GM18868 (cell line): ENCODE results near the gene CD200R1L.

Experiments used
- ATAC-seq: cut with Tn5 transposase; IDR thresholded peaks from one replicate; pipeline ENCODE4 v1.9.1; 2021; ENCODE audit warnings: mild to moderate bottlenecking, moderate library complexity; ENCODE audit not compliant: unreplicated experiment

Gene CD200R1L

DNA sequence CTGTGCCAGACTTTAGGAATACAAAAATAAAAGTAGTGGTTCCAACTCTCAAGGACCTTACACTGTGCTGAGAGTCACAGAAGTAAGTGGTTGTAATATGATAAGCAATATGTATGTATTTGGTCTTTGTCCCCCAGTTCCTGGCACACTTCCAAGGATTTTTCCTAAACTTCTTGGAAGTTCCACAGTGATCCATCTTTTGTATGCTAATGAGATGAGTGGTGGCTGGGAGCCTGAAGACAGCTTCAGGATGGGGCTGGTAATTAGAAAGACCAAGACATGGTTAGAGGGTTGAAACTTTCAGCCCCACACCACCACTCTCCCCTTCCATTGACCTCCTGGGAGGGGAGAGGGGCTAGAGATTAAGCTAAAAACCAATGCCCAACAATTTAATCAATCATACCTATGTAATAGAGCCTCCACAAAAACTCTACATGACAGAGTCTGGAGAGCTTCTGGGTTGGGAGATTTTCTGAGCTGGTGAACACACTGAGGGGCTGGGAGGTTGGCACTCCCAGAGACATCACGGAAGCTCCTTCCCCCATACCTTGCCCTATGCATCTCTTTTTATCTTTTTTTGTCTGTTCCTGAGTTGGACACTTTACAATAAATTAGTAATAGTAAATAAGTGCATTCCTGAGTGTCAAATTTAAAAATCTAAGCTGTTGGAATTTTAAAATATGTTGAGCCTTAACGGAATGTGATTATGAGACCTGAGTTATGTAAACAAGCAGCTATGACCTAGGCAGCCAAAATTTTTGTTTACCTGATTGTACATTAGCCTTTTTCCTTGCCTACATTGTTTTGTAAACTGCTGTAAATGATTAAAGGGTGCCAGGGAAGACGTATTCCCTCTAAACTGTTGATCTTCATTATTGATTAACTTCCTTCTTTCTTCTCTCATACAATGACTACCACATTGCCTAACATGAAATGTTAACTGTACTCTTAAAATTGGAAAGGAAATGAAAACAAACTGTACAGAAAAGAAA lies 24.3 kb downstream of the CD200R1L start:
- no peak for ATAC-seq

DNA sequence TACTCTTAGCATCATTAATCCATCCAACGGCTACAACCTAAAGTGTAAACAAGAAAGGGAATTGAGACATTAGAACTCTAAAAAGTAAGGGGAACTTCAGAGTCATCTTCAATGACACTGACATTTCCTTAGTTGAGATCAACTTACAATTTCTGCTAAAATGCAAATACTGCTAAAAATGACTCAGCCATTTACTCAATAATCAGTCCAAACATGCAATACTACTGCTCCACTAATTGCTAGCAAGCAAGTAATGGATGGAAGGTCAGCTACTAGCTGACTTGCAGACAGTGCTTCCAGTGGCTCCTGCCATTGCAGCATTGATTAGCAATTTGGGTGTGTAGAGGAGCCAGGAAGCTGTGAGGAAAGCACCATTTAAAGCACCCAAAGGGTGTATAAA lies 28.4 kb downstream of the CD200R1L start:
- no peak for ATAC-seq

DNA sequence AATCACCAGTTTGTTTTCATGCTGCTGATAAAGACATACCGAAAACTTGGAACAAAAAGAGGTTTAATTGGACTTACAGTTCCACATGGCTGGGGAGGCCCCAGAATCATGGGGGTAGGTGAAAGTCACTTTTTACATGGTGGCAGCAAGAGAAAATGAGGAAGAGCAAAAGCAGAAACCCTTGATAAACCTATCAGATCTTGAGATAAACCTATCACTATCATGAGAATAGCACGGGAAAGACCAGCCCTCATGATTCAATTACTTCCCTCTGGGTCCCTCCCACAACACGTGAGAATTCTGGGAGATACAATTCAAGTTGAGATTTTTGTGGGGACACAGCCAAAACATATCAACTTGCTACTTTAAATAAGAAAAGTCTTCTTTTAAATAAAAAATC lies 28.9 kb downstream of the CD200R1L start:
- no peak for ATAC-seq

DNA sequence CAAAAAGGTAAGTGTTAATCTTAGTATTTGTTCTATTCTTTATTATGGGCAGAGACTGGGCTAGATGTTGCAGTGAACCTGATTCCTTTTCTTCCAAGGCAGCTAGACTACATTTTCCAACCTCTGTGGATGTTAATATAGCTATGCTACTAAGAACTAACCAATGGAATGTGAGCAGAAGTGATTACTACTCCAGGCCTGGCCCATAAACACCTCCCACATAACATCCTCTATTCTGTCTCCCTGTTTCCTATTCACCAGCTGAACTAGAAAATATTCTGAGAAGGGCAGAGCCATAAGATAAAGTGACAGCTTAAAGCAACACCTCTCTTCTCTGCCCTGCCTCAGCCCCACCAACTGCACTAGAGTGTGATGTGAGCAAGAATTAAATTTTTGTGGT lies 29.4 kb downstream of the CD200R1L start:
- no peak for ATAC-seq

DNA sequence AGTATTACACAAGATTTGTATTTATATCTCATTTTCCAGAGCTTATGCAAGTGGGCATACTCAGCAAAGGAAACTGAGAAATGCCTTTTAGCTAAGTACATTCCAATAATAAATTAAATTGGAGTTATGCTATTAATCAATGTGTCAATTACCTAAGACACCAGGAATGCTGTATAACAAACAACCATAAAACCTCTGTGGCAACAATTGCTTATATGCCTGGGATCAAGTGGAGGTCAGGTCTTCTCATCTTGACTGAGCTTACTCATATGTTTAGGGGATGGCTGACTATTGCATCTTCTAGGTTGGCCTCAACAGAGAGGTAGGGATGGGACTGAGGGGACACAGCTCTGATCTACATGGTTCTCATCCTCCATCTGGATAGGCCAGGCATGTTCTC lies 30.7 kb downstream of the CD200R1L start:
- ATAC-seq, result no peak

DNA sequence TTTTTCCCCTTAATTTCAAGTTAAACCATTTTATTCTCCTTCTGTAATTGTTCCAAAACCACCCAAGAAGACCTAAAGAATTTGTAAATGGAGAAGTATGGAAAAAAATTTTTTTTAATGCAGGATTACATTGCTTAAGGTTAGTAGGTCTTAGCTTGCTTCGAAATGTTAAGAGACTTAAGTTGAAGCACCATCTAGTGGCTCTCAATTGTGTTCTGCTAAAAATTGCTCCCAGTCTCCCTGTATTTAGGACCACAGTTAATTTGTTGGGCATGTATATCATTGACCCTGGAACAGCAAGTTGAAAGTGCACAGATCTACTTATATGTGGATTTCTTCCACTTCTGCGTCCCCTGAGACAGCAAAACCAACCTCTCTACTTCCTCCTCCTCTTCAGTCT lies 32.4 kb downstream of the CD200R1L start:
- ATAC-seq, result no peak

DNA sequence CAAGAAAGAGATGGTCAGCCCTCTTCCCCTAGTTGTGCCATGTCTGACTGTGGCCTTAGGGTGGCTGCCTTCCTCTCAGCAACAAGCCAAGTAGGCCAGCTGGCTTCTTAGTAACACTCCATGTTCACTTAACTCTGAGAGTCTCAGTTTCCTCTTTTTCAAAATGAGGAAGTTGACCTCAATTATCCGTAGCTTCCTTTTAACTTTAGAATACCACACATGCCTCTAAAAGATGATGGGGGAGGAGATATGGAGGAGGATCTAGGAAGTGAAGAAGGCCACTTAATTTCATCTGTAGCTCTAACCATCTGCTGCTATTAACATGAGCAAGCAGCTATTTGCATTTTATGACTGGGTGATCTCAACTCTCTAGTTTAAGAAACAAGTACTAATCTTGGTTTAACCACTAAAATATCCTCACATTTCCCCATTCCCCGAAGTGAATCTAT lies 32.9 kb downstream of the CD200R1L start:
- ATAC-seq, result peak; percentile 82

DNA sequence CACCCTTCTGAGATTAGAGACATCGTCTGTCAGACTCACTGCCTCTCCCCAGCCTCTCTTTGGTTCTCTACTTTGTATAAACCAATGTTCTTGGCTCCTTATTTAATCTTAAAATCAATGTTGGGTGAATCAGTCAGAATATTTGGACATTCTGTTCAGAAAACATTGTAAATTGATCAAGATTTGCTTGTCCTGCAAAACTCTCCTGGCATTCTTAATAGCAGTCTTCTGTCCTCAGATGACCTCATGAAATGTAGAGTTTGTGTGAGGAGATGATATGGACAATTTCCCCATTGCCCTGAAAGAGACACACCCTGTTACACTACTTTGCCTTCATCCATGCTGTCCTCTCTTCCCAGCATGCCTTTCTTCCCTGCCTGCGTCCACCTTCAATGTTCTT lies 33.6 kb downstream of the CD200R1L start:
- ATAC-seq, result no peak

DNA sequence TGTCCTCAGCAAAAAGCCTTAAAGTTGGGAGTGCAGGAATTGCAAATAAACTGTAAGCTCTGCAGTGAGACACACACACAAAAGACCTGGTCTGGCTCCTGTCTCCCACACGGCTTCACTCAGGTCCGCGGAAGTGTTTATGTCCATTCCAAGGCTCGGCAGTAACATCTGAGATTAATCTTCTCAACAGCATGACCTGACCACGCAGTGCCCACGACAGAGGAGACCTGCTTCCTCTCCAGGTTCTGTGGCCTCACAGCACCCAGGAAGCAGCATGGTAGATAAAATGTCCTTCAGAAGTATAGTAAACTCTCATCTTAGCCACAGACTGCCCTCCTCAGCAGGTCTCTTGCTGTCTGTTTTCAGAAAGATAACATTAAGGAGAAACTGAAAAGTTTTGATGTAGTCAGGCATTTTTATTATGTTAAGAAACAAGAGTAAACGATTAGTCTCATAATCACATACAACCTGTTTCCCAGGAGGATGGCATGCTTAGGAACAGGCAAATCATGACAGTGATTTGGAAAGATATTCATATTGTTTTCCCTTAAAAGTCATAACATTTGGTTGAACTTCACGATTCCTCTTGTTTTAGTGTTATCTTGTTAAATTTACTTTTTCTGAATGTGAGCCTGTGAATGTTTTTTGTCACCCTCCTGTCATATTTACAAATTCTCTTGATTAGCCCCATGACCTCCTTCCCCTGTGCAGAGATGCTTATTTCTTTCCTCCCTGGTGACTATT lies 34.6 kb downstream of the CD200R1L start:
- ATAC-seq, result no peak

DNA sequence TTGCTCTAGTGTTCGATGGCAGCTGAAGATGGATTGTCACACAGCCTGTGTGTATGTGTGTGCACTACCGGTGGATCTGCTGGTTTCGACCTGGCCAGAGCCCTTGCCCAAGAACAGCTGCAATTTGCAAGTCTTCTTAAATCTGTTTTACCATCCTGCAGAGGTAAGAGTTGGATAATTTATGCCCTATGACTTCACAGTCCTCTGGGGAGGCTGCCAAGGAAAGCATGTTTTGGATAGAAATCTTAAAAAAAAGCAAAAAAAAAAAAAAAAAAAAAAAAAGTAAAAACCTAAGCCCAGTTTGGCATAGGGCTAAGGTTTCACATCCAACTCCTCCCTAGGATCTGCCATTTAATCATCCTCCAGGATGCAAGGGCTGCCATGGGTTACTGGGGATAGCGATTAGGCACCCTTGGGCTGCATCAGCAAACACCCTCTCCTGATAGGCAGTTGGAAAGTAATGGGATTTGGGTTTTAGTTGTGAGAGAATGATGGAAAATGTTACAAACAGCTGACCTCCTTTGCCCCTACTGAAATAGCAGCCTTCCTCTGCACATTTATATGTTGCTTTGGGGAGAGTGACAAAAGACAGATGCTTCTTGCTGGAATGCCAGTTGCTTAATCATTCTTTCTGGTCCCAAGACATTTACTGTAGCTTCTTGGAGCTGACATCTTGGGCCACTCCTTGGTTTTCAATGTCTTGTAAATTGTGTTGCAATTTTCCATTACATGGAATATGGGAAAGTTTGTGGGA lies 35.4 kb downstream of the CD200R1L start:
- no peak for ATAC-seq

DNA sequence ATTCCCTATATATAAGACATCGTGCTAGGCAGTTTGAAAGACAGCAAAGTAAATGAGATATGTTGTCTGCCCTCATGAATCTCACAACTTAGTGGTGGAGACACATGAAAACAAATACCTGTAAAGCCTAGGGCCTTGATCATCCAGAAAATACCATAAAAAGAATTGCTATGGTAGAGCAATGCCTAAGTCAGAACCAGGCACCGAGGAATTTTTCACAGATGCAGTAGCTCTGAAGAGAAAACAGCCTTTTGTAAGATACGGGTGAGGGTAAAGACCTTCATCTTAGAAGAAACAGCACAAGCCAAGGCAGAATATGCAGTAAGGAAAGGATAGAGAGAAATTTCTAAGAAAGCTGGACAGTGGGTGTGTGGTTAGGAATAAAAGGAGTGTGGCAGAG lies 36.1 kb downstream of the CD200R1L start:
- no peak for ATAC-seq

DNA sequence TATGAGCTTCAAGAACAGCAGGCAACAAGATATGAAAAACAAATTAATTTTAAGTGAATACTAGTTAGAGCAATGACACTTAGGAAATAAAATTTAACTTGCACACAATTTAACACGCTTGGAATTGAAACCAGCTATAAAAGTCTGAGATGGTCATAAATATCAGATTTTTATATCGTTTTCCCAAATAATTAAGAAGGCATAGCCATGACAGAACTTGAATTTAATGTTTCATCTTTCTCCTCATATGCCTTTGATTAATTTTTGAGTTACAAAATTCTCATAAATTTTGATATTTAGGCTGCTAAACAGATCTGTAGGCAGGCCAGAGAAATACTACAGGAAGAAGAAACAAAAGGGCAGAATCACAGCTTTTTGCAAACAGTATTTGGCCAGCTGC lies 38.5 kb downstream of the CD200R1L start:
- no peak for ATAC-seq

DNA sequence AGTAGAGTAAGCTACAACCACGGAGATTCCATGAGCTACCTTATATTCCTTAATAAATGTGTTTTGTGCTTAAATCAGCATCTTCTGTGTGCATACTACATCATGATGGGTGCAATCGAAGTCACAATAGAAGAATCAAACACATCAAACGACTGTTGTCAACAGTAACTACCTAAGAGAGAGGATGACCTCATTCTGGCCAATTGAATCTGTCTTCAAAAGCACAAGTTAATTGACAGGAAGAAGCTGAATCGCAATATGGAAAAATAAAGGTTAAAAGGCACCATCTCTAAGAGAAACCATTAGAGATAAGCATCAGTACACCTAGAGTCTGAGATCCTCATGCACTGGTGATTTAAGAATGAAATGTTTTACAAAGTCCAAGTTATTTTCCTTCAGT lies 39.0 kb downstream of the CD200R1L start:
- no peak for ATAC-seq

DNA sequence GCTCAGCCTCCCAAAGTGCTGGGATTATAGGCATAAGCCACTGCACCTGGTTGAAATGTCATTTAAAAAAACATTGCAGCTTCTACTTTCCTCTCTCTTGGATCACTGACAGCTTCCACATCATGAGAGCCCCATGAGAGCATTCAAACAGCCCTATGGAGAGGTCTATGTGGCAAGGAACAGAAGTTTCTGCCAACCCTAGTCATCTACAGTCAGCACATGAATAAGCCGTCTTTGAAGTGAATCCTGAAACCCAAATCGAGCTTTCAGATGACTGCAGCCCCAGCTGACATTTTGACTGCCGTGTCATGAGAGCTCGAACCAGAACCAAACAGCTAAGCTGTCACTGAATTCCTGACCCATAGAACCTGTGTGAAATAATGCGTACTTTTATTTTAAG lies 39.8 kb downstream of the CD200R1L start:
- no peak for ATAC-seq

DNA sequence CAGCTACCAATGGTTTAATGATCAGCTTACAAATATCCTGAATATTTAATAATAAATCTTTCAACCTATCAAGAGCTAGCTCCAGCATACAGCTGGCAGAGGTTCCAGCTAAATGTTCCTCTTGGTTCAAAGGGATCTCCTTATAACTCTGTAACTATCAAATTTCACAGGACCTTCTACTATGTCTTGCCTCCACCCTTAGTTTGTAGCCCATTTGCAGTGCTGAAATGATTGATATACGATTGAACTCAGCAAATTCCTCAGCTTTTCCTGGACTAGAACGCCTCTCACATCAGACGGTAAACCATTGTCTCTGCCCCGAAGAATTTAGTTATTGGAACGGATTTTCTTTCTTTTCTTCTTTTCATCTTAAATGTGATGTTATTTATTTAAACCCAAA lies 41.5 kb downstream of the CD200R1L start:
- ATAC-seq, result no peak

DNA sequence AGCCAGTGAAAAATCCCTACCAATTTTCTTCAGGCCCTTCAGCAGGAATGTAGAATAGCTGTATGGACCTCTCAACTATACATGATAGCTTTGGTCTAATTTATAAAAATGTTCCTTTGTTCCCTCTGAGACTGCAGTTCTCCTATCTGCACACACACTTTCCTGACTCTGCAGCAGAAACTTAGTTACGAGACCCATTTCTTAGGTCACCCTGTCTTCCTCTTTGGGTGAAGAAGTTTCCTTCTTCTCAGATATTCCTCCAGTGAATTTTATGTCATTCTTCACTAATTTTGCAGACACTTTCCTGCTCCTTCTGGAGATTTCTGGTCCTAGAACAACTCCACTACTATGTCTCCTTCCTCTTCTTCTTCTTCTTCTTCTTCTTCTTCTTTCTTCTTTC lies 42.6 kb downstream of the CD200R1L start:
- ATAC-seq, result no peak

DNA sequence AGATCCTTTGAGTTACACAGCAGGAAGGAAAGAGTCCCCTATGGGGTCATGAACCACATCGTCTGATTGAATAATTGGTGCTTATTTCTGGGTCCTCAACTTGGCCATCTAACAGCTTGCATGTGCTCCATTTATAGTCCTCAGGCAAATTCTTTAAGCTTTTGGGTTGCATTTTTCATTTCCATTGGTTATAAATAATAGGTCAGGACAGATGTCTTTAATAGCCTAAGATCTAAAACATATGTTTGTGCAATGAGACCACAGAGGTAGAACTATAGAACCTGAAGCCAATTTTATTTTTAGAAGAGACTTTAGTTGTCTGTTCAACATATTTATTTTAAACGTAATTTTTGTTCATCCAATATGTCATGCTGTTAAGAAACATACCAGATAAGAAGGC lies 43.2 kb downstream of the CD200R1L start:
- no peak for ATAC-seq

DNA sequence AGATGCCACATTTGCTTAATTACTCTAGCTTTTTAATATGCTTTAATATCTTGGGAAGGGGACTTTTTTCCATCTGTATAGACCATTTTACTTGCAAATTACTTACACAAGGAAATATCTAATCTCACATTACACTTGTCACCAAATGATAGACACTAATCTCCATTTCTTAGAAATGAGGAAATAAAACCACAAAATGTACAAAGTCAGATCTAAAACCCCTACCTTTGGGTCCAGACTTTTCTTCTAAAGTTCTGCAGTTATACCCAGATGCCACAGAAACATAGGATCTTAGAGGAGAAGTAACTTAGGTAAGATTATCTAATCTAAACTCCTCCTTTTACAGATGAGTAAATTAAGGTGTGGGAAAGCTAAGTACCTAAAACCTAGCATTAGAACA lies 44.3 kb downstream of the CD200R1L start:
- ATAC-seq, result no peak

DNA sequence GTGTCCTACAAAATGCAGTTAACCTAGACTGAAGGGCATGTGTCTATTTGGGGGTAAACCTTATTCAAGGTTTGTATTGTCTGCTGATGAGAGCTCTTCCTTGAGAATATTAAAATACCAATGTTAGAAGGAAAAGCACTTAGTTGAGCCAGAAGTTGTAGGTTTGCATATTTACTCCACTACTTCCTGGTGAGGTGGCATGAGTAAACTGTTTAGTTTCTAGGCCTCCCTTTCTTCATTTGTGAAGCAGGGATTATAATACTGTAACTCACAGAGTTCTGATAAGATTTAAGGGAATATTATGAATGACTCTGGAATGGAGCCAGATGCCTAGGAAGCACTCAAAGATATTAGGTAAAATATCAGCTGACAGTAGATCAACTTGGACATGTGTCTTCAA lies 46.7 kb downstream of the CD200R1L start:
- no peak for ATAC-seq

DNA sequence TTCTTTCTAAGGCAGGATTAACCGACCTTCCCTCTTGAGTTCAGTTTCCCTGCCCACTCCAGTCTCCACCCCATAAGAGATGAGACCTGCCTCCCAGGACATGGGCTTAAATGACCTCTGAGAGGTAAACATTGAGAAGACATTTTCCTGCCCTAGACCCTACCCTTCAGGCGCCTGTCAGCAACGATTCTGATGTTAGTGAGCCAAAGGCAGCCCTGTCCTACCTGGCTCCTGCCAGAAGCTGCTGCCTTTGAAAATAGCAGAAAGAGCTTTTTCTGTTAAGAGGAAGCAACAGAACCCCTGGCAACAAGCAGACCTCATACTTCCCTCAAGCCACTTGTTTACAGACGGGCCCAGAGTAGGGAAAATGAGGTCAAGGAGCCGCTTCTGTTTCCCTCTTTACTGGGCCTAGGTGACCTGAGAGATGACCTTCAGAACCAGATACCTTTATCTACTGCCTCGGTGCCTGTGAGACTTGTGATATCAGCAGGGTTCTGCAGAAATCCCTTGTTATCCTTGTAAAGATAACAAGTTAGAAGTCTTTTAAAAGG lies 52.0 kb downstream of the CD200R1L start:
- ATAC-seq, result no peak
